HG02870 (cell line): ENCODE results near the gene PRDX6.
"Not testable (repeated sequence)": the region's sequence is repeated elsewhere in the genome, so short reads cannot be mapped to it uniquely, and the experiment has no call there.

Experiments used
- ATAC-seq: cut with Tn5 transposase; IDR thresholded peaks from one replicate; pipeline ENCODE4 v1.9.1; 2021; ENCODE audit warnings: mild to moderate bottlenecking, moderate library complexity; ENCODE audit not compliant: unreplicated experiment

PRDX6 gene

GRCh38 chr1:173495609-173496267 is 18.6 kb downstream of the PRDX6 start:
- ATAC-seq: no peak

- ATAC-seq: no peak
These were observed 19.7 kb downstream of the PRDX6 start for GRCh38 chr1:173496757-173497320.

- ATAC-seq: no peak
These were observed 22.6 kb downstream of the PRDX6 start for GRCh38 chr1:173499729-173500128.

- ATAC-seq: no peak
These were observed 25.0 kb downstream of the PRDX6 start for GRCh38 chr1:173502104-173502503.

- ATAC-seq: no peak
These were observed 26.3 kb downstream of the PRDX6 start for GRCh38 chr1:173503391-173503790.

GRCh38 chr1:173504268-173504667 is 27.1 kb downstream of the PRDX6 start:
- ATAC-seq: no peak

- no peak for ATAC-seq
These were observed 28.3 kb downstream of the PRDX6 start for GRCh38 chr1:173505391-173505790.

- no peak for ATAC-seq
These were observed 29.3 kb downstream of the PRDX6 start for GRCh38 chr1:173506437-173506836.

GRCh38 chr1:173507205-173507846 is 30.2 kb downstream of the PRDX6 start:
- ATAC-seq: no peak

GRCh38 chr1:173507847-173508209 is 30.7 kb downstream of the PRDX6 start:
- ATAC-seq: no peak

- ATAC-seq: no peak
These were observed 31.4 kb downstream of the PRDX6 start for GRCh38 chr1:173508541-173508940.

- ATAC-seq: no peak
These were observed 32.7 kb downstream of the PRDX6 start for GRCh38 chr1:173509797-173510196.

GRCh38 chr1:173514503-173514902 is 37.4 kb downstream of the PRDX6 start:
- not testable (repeated sequence) for ATAC-seq

- no peak for ATAC-seq
These were observed 43.7 kb downstream of the PRDX6 start for GRCh38 chr1:173520799-173521198.

- ATAC-seq: no peak
These were observed 46.2 kb downstream of the PRDX6 start for GRCh38 chr1:173523329-173523728.

GRCh38 chr1:173525926-173526325 is 48.8 kb downstream of the PRDX6 start:
- ATAC-seq: no peak

- ATAC-seq: no peak
These were observed 50.2 kb downstream of the PRDX6 start for GRCh38 chr1:173527151-173527826.

GRCh38 chr1:173529106-173529505 is 52.0 kb downstream of the PRDX6 start:
- no peak for ATAC-seq

- ATAC-seq: no peak
These were observed 53.9 kb downstream of the PRDX6 start for GRCh38 chr1:173530795-173531693.

GRCh38 chr1:173532237-173532636 is 55.1 kb downstream of the PRDX6 start:
- no peak for ATAC-seq

- no peak for ATAC-seq
These were observed 59.1 kb downstream of the PRDX6 start for GRCh38 chr1:173536223-173536622.
